Heart left ventricle (tissue), 13 donors: Measurements from ENCODE around the gene HARS1.

Experiments used
- CTCF ChIP-seq, 12 donors: fragments of 200-600 bp; sonication (generic) in 4 of 12; IDR thresholded peaks; one replicate each; pipeline versions ENCODE4 v1.5.0 to v1.8.0; 2018 to 2022; ENCODE audit warnings: antibody characterized with exemption in 12 of 12, mild to moderate bottlenecking in 5 of 12
- POLR2A ChIP-seq, 2 donors: fragments of 450-650 bp; IDR thresholded peaks; one replicate each; pipeline ENCODE4 v1.6.1; 2017; ENCODE audit warnings: antibody characterized with exemption in 2 of 2, mild to moderate bottlenecking in 2 of 2, moderate library complexity in 2 of 2
- donor health status: ischemic (EF 13 %, LVEDD 7.1; RV severe dilation, severe dysfunction).
- donor health status: DM: no; HTN: yes; CAD: no.
- donor health status: DM: no; HTN: no; CAD: no.
- donor health status: ischemic (EF 25% LVEDD 6.9; RV normal size, moderate dysfunction).
- donor health status: ischemic (EF 25% LVEDD 5.7; RV mildly dilated, moderate dysfunction).
- donor health status: ischemic (EF 35%, LVEDD 5.7; RV mildly dilated, moderate dysfunction).
- donor health status: nonischemic (EF 11% LVEDD 7.7; RV severe dilation, severe dysfunction).
- donor health status: DM: yes; HTN: yes; CAD: no.
- donor health status: PGD.
- donor health status: ischemic (EF 29% LVEDD 5.4; RV normal size, mild dysfunction).
- donor health status: nonischemic (EF 23%, LVEDD 6.1; RV moderate dilation, normal function).

GRCh38 chr5:140694276-140694675 lies 3.1 kb upstream of the HARS1 start:
- TF ChIP-seq CTCF (IDR thresholded peaks at IDR 0.05) (no peak), POLR2A (IDR thresholded peaks at IDR 0.05) (no peak)
